ENCODE measurements around the gene SRP68. TPM values are rescaled to one million over a fixed set of nuclear protein-coding genes. Genes with fewer than 3 reads are reported as not detected.

Gene SRP68
- total and polyA plus RNA-seq, 2 of the 8 experiments (the other 6 are each of a cell fraction or from before 2014, with no cell fraction given): 57.7 to 83.5 TPM

DNA sequence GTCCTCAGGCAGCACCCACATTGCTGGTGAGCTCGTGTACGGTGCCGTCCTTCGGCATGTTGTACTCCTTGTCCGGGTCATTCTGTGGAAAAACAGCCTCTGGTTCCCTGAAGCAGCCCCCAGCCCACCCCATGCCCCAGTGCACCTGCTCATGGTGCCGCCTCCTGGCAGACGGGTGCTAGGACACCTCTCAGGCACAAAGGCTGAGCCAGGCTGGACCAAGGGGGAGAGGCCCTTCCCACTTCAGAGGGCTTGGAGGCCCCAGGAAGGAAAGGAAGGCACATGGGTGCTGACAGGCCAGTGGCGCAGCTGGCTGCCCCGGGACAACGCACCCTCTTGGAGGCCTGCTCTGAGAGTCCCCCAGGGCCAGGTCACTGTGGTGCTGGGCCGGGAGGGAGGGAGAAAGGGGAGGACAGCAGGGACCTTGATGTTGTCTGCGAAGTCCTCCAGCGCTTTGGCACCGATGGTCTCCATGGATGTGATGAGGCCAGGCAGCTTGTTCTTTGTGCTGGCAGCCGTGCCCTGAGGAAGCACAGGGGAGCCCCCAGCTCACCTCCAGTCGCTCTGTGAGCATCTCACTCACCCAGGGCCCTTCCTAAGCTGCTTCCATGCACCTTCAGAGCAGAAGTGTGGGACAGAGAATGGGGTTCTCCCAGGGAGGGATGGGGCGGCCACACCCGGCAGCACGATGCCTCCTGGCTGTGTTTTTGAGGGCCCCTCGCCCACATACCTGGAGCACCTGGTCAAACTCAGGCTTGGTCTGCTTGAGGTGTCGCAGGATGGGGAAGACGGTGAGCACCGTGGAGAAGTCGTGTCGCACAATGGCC lies 15.9 kb upstream of the SRP68 start (continued):
- TF ChIP-seq RFX5 (IDR thresholded peaks at IDR 0.05; ENCODE audit: borderline replicate concordance, low read depth, low read length): no peak
- TF ChIP-seq FOSL1 (IDR thresholded peaks at IDR 0.05; ENCODE audit: insufficient read depth, low read depth, low read length): no peak
- no peak for TF ChIP-seq SUZ12 (IDR thresholded peaks at IDR 0.05; ENCODE audit: low read length)

Data from H1 (cell line).